GOT3 (cell line): ENCODE measurements around the gene C16orf86.

Experiments used
- DNase-seq: peaks from one replicate; lab custom pipeline; 2025; ENCODE audit warnings: mixed read lengths; lab: John Stamatoyannopoulos, UW

The C16orf86 gene

DNA sequence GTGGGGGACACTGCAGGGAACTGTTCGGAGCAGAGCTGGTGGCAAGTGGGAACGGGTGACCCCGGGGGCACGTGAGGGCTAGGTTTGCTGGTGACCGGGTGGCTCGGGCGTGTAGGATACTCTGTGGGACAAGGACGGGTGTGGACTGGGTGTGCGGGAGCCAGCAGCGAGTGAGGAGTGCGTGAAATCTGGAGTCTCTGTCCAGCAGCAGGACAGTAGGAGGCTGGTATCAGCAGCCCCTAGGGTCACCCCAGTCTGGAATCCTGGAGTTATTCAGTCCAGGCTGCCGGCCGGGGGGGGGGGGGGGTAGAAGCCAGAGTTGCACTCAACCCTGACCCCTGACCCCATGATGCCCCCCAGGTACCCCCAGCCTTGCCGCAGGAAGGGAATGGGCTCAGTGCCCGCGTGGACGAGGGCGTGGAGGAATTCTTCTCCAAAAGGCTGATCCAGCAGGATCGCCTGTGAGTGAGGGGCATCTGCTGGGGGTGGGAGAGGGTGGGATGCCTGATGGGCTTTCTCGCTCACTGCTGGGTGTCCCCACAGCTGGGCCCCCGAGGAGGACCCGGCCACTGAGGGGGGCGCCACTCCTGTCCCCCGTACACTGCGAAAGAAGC is 12.7 kb upstream of the C16orf86 start:
- DNase-seq: no peak

DNA sequence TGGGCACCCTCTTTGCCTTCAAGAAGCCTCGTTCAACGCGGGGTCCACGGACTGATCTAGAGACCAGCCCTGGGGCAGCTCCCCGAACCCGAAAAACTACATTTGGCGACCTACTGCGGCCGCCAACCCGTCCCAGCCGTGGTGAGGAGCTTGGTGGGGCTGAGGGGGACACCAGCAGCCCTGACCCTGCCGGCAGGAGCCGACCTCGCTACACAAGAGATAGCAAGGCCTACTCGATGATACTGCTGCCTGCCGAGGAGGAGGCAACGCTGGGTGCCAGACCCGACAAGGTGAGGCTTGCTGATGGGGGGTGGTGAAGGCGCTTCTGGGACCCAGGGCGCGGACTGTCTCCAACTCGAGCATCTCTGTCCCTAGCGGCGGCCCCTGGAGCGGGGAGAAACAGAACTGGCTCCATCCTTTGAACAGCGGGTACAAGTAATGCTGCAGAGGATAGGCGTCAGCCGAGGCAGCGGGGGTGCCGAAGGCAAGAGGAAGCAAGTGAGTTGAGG is 12.2 kb upstream of the C16orf86 start:
- DNase-seq: no peak

DNA sequence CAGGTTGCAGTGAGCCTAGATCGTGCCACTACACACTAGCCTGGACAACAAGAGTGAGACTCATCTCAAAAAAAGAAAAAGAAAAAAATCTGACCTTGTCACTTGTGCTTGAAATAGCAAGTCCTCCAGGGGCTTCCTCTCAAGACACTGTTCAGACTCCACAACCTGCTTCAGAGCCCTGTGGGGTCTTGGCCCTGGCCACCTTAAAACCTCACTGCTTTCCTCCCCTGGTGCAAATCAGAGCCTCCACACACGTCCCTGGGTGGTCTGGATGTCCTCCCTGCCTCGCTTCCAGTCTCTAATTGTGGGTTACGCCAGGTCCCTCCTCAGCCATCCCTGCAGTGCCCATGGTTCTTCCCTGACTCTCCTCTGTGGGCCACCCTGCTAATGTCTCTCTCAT is 11.3 kb upstream of the C16orf86 start:
- DNase-seq: no peak

DNA sequence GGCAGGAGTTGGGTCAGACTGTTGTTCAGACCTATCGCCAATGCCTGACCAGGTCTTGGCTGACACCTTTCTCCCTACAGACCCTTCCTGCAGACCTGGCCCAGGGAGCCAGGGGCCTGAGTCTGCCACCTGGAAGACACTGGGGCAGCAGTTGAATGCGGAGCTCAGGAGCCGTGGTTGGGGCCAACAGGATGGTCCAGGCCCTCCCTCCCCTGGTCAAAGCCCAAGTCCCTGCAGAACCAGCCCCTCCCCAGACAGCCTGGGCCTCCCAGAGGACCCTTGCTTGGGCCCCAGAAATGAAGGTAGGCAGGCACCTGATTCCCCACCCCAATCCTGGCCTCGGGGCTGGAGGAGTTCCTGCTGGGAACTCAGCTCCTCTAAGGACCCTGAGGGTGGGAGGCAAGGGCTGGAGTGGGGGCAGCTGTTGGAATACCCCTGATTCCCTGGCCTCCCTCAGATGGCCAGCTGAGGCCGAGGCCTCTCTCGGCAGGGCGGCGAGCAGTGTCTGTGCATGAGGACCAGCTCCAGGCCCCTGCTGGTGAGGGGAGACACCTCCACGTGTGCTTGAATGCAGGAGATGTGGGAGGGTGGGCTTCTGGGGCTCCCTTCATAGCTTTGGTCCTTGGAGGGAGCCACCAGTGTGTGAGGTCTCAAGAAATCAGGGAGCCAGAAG is 10.1 kb upstream of the C16orf86 start:
- no peak for DNase-seq

DNA sequence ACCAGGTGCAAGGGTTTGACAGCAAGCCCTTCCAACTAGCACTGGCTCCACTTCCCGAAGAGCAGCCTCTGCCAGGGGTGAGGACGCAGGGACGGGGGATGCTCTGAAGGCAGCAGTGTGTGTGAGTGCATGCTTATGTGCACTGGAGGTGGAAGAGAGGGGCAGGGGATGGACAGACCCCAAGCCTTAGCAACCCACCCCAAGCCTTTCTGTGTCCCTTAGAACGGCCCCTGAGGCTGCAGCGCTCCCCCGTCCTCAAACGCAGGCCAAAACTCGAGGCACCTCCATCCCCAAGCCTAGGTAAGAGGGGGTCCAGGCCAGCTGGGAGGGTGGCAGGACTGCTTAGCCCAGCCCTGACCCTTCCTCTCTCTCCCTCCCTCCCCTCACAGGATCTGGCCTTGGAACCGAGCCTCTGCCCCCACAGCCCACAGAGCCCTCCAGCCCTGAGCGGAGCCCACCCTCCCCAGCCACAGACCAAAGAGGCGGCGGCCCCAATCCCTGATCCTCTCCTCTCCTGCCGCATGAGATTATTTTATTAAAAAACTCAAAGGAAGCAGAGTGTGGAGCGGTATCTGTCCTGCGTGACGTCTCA is 9.5 kb upstream of the C16orf86 start:
- DNase-seq: no peak

DNA sequence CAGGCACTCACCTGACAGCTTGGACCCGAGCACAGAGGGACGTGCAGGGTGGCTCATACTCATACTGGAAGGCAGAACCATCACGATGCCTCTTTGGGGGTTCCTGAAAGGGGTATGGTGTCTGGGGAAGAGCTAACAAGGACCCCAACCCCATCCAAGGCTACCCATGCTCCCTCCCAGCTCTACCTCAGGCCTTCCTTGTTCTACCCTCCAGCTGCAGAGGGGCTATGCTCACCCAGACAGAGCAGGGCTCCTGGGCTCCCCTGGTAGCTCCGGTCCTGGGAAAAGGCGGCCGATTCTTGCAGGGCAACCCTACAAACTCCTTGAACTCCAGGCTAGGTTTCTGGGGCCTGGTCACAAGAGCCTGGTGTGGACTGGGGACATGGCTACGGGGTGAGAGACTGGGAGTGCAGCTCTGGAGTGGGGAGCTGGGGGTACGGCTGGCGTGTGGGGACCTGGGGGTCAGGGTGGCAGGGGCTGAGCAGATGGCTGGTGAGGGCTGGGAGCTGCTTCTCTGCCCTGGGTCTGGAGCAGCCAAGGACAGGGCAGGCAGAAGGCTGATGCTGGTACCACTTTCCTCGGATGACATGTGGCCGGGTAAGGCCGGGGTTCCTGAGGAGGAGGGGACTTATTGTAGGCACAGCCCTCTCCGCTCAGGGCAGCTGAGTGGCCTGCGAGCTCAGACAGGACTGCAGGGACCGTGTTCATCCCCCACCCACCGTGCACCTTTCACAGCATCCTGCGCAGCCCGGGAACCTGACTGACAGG is 8.7 kb upstream of the C16orf86 start:
- no peak for DNase-seq

DNA sequence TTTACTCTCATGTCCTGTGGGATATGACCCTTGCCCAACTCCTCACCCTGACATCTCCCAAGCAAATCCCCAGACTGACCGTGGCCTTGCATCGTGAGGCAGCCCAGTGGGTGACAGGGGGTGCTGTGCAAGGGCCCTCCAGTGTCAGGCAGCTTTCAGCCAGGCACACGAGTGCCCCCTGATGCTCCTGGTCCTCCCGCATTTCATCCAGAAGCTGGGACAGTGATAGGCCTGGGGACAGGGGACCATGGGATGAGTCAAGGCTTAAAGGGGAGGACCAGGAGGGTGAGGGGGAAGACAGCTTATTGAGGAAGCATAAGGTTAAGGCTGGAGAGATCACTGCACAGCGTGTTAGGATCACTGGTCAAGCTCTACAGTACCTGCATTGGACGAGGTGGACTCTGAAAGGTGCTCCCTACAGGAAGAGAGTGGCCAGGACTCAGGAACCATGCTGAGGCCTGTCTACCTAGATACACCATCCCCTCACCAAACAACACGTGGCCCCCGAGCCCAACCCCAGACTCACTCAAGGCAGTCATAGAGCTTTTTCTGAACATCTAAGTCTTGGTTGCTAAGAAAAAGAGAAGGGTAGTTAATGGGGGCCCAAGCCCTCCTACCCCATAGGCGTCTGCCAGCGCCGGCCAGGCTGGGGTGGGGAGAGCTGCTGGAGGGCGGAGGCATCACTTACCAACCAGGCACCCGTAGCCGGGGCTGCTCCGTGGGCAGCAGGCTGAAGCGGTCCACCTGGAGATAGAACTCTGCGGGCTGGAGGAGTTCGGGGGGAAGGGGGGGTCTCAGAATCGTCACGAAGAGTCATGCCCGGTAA is 7.6 kb upstream of the C16orf86 start:
- no peak for DNase-seq

DNA sequence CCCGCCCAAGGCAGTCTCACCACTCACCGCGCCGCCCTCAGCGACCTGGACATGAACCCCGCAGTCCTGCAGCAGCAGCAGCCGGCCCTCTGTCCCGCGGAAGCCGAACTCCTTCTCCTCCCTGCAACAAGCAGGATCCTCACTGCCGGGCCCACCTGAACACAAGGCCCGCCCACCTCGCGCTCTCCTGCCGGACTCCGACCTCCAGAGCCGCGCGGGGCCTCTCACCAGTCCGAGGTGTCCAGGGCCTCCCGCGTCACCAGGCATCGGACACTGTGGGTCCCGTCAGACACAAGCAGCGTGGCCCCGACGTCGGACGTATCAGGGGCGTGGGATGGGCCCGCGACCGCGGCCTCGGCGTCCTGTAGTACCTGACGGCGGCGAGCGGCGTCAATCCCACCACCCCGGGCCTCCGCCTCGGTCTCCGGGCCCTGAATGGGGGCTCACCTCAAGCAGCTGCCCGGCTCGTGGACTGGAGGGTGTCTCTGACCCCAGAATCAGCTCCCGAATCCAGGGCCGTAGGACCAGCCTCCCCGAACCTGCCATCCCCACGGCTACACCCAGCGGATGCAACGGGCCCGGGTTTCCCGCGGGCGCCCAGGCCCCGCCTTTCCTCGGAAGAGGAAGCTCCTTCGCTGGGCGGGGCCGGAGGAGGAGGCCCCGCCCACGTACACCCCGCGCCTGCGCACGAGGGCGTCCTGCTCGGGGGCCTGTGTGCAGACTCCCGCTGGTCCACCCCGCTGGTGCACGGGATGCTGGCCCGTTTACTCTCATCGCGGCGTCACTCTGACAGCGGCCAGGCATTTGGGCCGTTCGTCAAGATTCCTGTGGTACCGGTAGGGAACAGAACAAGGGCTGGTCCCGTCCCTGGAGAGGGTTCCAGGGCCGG is 6.7 kb upstream of the C16orf86 start, which contains the start of gene ACD:
Gene ACD (minus strand): TSS at position 586 of the 889 bp plus-strand sequence. CDS start 40 bp downstream, at position 546.
- DNase-seq: peak; percentile 82

DNA sequence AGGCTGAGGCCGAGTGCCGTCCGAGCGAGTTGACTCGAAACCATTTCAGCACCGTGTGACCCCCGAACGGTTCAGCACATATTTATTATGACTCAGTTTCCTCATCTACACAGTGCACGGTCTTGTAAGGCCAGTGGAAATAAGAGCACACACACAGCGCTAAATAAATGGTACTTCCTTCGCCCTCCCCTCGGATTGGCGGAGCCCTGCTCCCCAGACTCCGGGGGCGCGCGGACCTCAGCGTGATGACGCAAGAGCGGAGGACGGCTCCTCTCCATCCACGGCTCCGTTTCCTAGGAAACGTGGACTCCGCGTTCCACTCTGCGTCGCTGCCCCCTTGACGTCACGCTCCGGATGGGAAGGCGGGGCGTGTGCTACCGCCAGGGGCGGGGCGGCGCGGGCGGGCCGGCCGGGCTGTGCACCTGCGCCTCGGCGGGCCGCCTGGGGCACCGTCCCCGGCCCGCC is 6.0 kb upstream of the C16orf86 start, which contains the start of gene PARD6A:
Gene PARD6A (plus strand): TSS at position 397 of the 465 bp plus-strand sequence. CDS start 79 bp downstream, outside the sequence.
- peak; percentile 55 for DNase-seq

DNA sequence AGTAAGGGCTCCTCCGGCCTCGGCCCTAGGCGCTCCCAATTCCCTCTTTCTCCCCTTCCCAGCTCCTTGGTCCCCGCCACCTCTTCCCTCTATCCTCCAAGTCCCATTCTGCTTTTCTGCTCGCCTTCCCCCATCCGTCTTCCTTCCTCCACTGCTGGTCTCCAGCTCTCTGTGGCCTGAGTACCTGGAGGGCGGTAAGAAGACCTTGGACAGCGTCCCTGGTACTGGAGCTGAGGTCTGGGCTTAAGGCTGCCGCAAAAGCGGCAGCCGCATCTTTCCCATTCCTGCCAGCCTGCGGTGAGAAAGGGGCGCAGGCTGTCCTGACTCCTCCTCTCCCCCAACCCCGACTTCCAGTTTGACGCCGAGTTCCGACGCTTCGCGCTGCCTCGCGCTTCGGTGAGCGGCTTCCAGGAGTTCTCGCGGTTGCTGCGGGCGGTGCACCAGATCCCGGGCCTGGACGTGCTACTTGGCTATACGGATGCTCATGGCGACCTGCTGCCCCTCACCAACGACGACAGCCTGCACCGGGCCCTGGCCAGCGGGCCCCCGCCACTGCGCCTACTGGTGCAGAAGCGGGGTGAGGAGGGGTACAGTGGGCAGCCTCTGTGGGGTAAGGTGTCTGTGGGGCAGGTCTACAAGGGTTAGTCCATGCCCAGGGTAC is 5.4 kb upstream of the C16orf86 start:
- DNase-seq: no peak

DNA sequence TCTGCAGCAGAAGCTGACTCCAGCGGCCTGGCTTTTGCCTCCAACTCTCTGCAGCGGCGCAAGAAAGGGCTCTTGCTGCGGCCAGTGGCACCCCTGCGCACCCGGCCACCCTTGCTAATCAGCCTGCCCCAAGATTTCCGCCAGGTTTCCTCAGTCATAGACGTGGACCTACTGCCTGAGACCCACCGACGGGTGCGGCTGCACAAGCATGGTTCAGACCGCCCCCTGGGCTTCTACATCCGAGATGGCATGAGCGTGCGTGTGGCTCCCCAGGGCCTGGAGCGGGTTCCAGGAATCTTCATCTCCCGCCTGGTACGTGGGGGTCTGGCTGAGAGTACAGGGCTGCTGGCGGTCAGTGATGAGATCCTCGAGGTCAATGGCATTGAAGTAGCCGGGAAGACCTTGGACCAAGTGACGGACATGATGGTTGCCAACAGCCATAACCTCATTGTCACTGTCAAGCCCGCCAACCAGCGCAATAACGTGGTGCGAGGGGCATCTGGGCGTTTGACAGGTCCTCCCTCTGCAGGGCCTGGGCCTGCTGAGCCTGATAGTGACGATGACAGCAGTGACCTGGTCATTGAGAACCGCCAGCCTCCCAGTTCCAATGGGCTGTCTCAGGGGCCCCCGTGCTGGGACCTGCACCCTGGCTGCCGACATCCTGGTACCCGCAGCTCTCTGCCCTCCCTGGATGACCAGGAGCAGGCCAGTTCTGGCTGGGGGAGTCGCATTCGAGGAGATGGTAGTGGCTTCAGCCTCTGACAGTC is 4.5 kb upstream of the C16orf86 start:
- no peak for DNase-seq

DNA sequence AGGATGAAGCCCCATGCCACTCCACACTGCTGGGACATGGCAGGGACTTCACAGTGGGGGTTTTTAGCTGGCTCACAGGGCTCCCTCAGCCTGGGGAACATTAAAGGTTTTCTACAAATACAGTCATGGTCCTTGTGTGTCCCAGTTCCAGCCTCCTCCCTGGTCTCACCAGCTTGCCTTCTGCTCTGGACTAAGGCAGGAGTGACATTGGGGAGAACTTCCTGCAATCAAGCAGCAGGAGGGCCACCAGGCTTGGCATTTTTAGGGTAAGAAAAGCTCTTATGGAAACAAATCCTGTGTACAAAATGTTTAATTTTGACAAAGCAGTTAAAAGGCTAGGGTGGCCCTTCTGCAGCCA is 4.0 kb upstream of the C16orf86 start:
- DNase-seq: no peak

DNA sequence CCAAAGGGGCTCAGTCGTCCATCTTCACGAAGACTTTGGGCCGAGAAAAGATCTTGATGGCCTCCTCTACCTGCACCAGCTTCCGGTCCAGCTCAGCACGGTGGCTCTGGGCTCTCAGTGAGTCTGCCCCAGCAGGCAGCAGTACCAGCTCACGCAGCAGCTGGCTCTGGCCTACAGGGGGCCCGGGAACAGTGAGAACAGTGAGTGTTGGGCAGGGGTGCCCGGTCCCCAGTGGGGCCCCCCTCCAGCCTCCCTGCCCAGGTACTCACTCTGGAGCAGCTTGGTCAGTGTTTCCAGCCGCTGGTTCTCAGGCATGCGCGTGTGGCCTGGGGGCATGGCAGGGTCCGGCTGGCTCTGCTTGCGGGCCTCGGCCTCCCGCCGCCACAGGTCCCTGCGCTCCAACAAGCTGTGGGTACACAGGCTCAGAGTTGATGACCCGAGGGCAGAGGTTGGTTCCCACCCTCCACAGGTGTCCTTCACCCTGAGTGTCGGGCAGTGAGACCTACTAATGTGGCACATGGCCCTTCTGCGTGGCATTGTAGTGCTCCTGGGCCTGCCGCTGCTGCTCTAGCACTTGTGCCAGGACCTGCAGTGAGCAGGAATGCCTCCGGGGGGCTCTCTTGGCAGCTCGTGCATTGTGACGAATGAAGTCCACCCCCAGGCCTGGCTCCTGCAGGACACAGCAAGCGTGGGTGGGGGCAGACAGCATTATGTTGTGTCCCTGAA is 3.3 kb upstream of the C16orf86 start:
- DNase-seq: no peak

DNA sequence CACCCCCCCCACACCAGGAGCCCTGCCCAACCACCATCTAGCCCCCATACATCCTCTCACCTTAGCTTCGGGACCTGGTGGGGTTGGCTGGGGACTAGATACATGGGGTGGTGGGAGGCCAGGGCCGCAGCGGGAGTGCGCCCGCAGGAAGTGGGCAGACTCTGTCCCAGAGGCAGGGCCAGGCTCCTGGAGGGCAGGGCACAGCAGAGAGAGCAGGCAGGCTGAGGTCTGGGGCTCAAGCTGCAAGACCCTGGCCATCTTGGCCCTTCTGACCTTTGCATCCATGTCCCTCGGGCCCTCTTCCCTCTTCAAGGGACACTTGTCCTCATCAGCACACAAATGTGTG is 2.8 kb upstream of the C16orf86 start:
- DNase-seq: no peak

DNA sequence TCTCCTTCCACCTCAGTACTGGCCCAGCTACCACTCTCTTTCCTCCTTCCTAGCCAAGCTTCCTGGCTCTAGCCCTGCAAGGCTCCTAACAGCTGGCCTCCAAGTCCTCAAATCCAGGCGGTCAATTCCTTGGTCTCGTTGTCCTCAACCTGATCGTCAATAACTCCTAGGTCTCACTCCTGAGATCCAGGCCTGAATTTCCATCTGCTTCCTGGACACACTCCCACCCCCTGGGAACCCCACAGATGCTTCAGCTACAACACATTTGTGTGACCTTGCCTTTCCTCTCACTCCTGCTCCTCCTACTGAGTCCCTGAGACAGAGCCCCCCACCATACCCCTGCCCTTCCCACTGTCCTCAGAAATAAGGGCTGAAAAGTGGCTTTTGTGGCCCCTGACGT is 2.4 kb upstream of the C16orf86 start:
- DNase-seq: no peak

DNA sequence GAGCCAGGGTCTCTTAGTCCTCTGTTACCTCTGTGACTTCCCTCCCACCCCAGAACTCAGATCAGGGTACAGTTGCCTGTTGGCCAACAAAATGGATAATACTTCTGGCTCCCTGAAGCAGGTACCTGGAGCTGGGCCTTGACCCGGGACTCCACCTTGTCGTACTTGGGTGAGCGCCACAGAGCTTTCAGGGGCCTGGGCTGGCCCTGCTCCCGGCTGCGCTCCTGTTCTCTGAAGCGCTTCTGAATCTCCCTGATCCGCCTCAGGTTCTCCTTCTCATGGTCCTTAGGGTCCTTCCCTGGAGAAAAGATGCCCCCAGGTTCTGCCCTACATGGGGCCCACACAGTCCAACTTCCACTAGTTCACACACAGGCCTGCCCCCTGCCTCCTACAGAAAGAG is 1.7 kb upstream of the C16orf86 start:
- no peak for DNase-seq

DNA sequence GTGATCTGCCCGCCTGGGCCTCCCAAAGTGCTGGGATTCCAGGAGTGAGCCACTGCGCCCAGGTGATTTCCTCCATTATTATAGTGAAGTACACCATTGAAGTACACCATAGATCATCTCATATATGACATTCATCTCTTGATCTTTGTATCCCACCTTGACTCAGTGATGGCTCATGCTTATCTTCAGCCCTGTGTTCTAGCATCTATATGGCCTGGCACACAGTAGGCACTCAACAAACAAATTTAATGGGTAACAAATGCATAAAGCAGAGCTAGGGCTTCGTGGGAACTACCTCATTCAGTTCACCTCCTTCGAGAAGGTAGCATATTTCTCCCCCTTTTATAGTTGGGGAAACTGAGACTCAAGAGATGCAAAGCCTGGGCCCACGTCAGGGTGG is 1.0 kb upstream of the C16orf86 start:
- no peak for DNase-seq

DNA sequence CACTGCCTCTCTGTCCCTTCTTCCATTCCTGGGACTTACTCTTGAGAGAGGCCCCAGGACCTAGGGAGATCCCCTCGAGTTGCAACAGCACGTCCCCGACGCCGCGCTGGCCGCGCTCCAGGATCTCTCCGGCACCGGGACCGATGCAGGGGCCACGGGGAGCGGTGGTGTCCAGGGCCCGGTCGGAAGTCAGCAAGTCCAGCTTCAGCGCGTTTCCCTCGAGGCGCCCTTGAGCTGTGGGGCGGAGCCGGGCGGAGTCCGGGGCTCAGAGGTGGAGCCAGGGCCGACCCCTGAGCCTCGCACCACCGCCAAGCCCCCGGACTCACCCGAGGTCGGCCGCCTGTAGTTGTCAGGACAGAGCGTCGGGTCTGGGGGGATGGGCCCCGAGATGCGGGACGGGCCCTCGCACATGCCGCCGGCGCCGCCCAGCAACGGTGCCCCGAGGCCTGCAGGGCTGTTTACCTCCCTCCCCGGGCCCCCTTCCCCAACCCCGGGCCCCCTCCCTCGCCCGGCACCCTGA is 522 bp upstream of the C16orf86 start:
- no peak for DNase-seq
